Muscle layer of colon (tissue), 2 donors: ENCODE results near the gene UGT1A5.

ENCODE experiments used
- H3K27ac ChIP-seq: one replicate; pipeline ENCODE4 v1.7.0; 2013; ENCODE audit warnings: low read depth, mild to moderate bottlenecking, low read length, moderate library complexity
- H3K27me3 ChIP-seq, 2 donors: one replicate each; pipeline ENCODE4 v1.7.0; 2013; ENCODE audit warnings: low read length in 2 of 2, mild to moderate bottlenecking in 2 of 2; ENCODE audit not compliant: insufficient read depth in 2 of 2, control insufficient read depth in 1 of 2
- H3K36me3 ChIP-seq: one replicate; pipeline ENCODE4 v1.7.0; 2013; ENCODE audit warnings: mild to moderate bottlenecking, low read length; ENCODE audit not compliant: insufficient read depth
- H3K4me1 ChIP-seq: one replicate; pipeline ENCODE4 v1.7.0; 2013; ENCODE audit warnings: mild to moderate bottlenecking, low read length; ENCODE audit not compliant: insufficient read depth
- H3K4me3 ChIP-seq, 2 donors: one replicate each; pipeline ENCODE4 v1.7.0; 2013; ENCODE audit warnings: low read length in 2 of 2, low read depth in 1 of 2, mild to moderate bottlenecking in 1 of 2, moderate library complexity in 1 of 2
- H3K9ac ChIP-seq: one replicate; pipeline ENCODE4 v1.7.0; 2013; ENCODE audit warnings: low read length
- H3K9me3 ChIP-seq: one replicate; pipeline ENCODE4 v1.7.0; 2013; ENCODE audit warnings: mild to moderate bottlenecking, low read length
- donor health status: abdominal sarcoma.
- donor health status: Adenocarcinoma of cecum.

UGT1A5 gene

GRCh38 chr2:233803292-233803911 is 90.7 kb downstream of the UGT1A5 start:
- no peaks in the 10 kb centered on the region for H3K4me1 ChIP-seq
- no peak overlapping the region for H3K9ac ChIP-seq
- H3K27me3 ChIP-seq: no peaks in the 10 kb centered on the region
- H3K27ac ChIP-seq: no peak overlapping the region
- no peaks in the 10 kb centered on the region for H3K9me3 ChIP-seq
- no peaks in the 10 kb centered on the region for H3K36me3 ChIP-seq
- H3K4me3 ChIP-seq: no peak overlapping the region

DNA sequence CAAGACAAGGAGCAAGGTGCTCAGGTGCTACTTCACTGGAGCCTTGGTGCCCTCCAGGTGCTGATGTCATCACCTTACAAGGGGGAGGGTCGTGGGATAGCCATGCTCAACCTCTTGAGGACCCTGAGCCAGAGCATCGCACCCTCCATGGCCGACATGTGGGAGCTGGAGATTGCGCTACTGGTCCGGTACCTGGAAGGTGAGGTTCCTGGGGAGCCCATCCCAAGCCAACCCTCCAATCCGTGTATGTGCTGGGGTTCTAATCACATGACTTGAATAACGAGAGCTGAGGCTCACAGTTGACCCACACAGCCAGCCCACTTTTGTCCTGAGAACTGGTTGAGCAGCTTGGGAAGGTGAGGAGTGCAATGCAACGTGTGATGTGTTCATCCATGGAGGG is 91.3 kb downstream of the UGT1A5 start:
- Histone ChIP-seq H3K4me3 (no peak overlapping the region), H3K27ac (no peak overlapping the region), H3K9ac (no peak overlapping the region), H3K4me1 (no peaks in the 10 kb centered on the region), H3K36me3 (no peaks in the 10 kb centered on the region), H3K9me3 (no peaks in the 10 kb centered on the region), H3K27me3 (no peaks in the 10 kb centered on the region)

DNA sequence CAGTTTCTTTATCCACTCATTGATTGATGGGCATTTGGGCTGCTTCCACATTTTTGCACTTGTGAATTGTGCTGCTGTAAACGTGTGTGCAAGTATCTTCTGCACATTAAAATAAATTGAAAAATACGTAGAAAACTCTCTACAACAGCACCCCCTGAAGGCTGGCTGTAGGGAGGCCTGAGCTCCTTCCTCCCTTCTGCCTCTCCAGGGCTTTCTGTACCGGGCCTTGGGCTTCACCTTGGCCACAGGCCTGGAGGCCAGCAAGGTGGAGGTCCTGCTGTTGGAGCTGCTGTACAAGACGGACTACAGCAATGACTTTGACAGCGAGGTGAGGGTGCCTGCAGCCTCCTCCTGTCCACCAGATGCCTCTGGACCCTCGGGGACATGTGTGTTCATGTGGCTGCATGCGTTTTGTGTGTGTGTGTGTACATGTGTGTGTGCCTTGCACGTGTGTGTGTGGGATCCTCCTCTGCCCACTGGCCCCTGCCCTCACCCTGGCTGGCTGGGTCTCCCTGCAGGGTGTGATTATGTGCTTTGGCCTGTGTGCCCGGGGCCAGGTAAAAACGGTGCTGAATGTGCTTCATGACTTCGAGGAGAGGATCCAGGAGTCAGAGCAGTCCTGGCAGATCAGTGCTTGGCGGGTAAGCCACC is 94.6 kb downstream of the UGT1A5 start:
- no peak overlapping the region for H3K4me3 ChIP-seq
- no peak overlapping the region for H3K9ac ChIP-seq
- H3K36me3 ChIP-seq: no peaks in the 10 kb centered on the region
- H3K27me3 ChIP-seq: no peaks in the 10 kb centered on the region
- H3K4me1 ChIP-seq: no peaks in the 10 kb centered on the region
- no peak overlapping the region for H3K27ac ChIP-seq
- no peaks in the 10 kb centered on the region for H3K9me3 ChIP-seq

- H3K9ac ChIP-seq: no peak overlapping the region
- no peaks in the 10 kb centered on the region for H3K9me3 ChIP-seq
- no peaks in the 10 kb centered on the region for H3K4me1 ChIP-seq
- no peak overlapping the region for H3K4me3 ChIP-seq
- no peak overlapping the region for H3K27ac ChIP-seq
- H3K27me3 ChIP-seq: no peaks in the 10 kb centered on the region
- H3K36me3 ChIP-seq: no peaks in the 10 kb centered on the region
These were observed 95.5 kb downstream of the UGT1A5 start for GRCh38 chr2:233807966-233808935.

DNA sequence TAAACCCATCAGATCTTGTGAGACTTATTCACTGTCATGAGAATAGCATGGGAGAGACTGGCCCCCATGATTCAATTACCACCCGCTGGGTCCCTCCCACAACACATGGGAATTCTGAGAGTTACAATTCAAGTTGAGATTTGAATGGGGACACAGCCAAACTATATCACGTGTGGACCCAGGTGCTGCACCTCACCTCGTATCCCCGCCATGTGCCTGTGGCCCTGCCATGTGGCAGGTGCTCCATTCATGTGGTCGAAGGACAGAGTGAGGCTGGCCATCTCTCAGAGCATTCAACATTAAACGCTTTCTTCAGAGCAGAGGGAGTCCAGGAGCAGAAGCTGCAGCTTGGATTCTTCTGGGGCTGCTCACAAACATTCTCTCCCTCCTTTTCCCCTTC is 97.7 kb downstream of the UGT1A5 start:
- H3K9me3 ChIP-seq: no peaks in the 10 kb centered on the region

GRCh38 chr2:233811087-233811486 is 98.4 kb downstream of the UGT1A5 start:
- no peaks in the 10 kb centered on the region for H3K9me3 ChIP-seq
- no peaks in the 10 kb centered on the region for H3K4me1 ChIP-seq
- no peak overlapping the region for H3K4me3 ChIP-seq
- H3K27ac ChIP-seq: no peak overlapping the region
- H3K9ac ChIP-seq: no peak overlapping the region
- no peaks in the 10 kb centered on the region for H3K27me3 ChIP-seq
- H3K36me3 ChIP-seq: no peaks in the 10 kb centered on the region

More for the DNA sequence above, 97.7 kb downstream of the UGT1A5 start:
- Histone ChIP-seq H3K4me3 (no peak overlapping the region), H3K36me3 (no peaks in the 10 kb centered on the region), H3K27ac (no peak overlapping the region), H3K9ac (no peak overlapping the region), H3K27me3 (no peaks in the 10 kb centered on the region), H3K4me1 (no peaks in the 10 kb centered on the region)

DNA sequence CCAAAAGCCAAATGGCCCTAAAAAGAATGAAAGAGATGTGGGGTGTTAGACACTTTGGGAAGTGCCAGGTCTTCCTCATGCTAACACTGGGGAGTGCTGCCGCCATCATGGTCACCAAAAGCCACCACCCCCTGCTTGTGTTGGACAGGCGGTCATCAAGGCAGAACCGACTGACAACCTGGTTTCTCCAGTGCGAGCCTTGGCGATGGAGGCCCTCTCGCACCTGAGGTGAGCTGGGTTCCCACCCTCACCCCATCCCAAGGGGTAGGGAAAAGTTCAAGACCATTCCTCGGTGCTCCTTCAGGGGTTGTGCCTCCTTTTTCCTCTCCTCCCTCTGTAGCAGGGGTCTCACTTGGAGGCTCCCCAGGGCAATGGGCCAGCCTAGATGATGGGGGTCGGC is 99.0 kb downstream of the UGT1A5 start:
- no peaks in the 10 kb centered on the region for H3K27me3 ChIP-seq
- no peaks in the 10 kb centered on the region for H3K9me3 ChIP-seq
- H3K4me3 ChIP-seq: no peak overlapping the region
- no peaks in the 10 kb centered on the region for H3K4me1 ChIP-seq
- no peaks in the 10 kb centered on the region for H3K36me3 ChIP-seq
- H3K27ac ChIP-seq: no peak overlapping the region
- no peak overlapping the region for H3K9ac ChIP-seq

GRCh38 chr2:233813236-233814055 is 100.7 kb downstream of the UGT1A5 start:
- no peaks in the 10 kb centered on the region for H3K4me1 ChIP-seq
- H3K9me3 ChIP-seq: no peaks in the 10 kb centered on the region
- H3K9ac ChIP-seq: no peak overlapping the region
- no peaks in the 10 kb centered on the region for H3K27me3 ChIP-seq
- no peak overlapping the region for H3K4me3 ChIP-seq
- H3K36me3 ChIP-seq: no peaks in the 10 kb centered on the region
- no peak overlapping the region for H3K27ac ChIP-seq

- Histone ChIP-seq H3K4me1 (no peaks in the 10 kb centered on the region), H3K9ac (no peak overlapping the region), H3K9me3 (no peaks in the 10 kb centered on the region), H3K27ac (no peak overlapping the region), H3K27me3 (no peaks in the 10 kb centered on the region), H3K36me3 (no peaks in the 10 kb centered on the region), H3K4me3 (no peak overlapping the region)
These were observed 101.5 kb downstream of the UGT1A5 start for GRCh38 chr2:233814056-233814835.

DNA sequence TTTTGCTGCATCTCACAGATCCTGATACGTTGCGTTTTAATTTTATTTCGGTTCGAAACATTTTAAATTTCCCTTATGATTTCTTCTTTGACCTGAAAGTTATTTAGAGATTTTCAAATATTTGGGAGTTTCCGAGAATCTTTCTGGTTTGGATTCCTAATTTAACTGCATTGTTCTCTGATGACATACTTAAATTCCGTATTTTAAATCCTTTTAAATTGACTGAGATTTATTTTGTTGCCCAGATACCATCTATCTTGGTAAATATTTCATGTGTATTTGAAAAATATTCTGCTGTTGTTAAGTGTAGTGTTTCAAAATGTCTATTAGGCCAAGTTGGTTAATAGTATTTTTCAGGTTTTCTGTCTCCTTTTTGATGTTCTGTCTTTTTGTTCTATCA is 103.2 kb downstream of the UGT1A5 start:
- no peak overlapping the region for H3K9ac ChIP-seq
- no peaks in the 10 kb centered on the region for H3K4me1 ChIP-seq
- H3K9me3 ChIP-seq: no peaks in the 10 kb centered on the region
- H3K4me3 ChIP-seq: no peak overlapping the region
- H3K27ac ChIP-seq: no peak overlapping the region
- H3K36me3 ChIP-seq: no peaks in the 10 kb centered on the region
- H3K27me3 ChIP-seq: no peaks in the 10 kb centered on the region
